HG03354 (cell line): ENCODE measurements around the gene CAPS.
"Not testable (repeated sequence)": the region's sequence is repeated elsewhere in the genome, so short reads cannot be mapped to it uniquely, and the experiment has no call there.

Experiments
- ATAC-seq: cut with Tn5 transposase; IDR thresholded peaks from one replicate; pipeline ENCODE4 v1.9.1; 2021; ENCODE audit warnings: mild to moderate bottlenecking; ENCODE audit not compliant: unreplicated experiment, poor library complexity, severe bottlenecking

Gene CAPS

GRCh38 chr19:5951338-5951861 is 37.3 kb downstream of the CAPS start:
- ATAC-seq = no peak

- ATAC-seq = no peak
Measured at GRCh38 chr19:5952193-5953029, 38.4 kb downstream of the CAPS start.

DNA sequence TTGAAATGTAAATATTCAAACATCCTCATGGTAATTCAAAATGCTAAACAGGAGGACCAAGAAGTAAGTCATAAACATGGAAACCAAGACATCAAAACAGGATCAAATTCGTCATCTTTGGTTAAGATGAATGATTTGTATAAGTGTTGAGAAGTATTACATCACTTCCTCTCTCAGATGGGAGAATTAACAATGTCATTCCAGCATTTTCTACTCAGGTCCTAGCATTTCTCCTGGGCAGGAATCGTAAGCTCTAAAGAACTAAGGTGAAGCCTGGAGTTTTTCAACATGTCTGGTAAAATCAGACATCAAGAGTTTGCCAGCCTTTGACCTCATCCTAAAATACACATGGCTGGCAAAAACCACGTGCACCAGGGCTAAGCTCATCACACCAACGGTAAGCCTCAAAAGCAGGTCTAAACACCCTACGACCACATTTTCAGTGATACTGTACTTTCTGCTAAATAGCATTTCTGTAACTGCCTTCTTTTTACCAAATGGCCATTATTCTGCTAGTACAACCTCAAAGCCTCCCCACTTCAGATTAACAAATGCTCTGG is 39.1 kb downstream of the CAPS start:
- no peak for ATAC-seq

DNA sequence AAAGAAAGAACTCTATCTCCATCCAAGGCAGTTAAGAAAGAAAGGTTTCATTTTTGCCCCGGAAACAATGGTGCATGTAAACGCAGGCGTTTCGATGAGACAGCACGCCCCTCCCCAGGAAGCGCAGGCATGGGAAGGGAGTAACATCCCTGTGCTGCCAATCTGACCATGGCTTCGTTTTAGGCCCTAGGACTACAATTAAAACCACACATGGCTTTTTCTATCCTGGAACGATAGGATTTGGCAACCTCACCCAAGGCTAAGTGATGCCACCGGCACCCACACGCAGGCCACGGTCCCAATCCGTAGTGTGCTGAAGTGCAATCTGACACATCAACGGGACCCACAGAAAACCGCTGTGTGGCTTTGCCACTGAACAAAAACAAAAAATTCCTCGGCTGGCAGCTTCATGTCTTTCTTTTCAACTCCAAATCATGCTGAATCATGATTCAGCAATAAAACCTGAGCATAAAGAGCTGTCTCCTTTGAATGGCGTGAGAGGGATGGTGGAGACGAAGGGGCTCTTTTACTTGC is 39.7 kb downstream of the CAPS start:
- ATAC-seq = no peak

DNA sequence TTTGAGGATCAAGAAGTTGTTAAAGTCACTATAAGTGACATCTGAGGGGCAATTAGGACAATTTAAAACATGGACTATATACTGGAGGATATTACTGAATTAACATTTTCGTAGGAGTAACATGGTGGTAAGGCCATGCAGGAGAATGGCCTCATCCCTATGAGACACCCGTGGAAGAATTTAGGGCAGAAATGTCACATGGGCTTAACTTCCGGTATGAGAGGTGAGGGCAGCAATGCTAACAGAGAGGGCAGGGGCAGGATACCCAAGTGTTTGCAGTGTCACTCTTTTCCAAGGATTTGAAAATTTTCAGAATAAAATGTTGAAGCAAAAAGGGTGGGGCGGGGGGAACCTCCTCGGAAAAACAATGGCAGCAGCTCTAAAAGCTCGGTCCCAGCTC is 40.2 kb downstream of the CAPS start:
- ATAC-seq = no peak

- no peak for ATAC-seq
Measured at GRCh38 chr19:5955636-5955935, 41.5 kb downstream of the CAPS start.

- ATAC-seq = no peak
Measured at GRCh38 chr19:5956323-5956722, 42.3 kb downstream of the CAPS start.

GRCh38 chr19:5956728-5957127 is 42.7 kb downstream of the CAPS start:
- no peak for ATAC-seq

DNA sequence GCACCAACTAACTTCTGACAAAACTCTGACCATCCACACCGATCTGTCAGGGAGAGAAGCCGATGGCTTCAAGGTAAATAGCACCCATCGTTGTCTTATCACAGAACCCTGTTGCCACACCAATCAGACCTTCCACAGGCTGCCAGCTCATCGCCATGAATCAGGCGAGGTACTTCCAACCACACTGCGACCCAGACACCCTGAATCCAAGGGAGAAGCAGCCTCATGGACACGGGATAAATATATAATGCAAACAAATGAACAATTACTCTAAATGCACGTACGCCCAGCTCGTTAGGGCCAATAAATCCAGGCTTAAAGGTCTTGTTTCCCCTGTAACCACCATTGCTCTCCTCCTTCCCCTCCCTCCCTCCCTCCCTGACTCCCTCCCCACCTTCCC is 43.1 kb downstream of the CAPS start:
- no peak for ATAC-seq

GRCh38 chr19:5958074-5958850 is 44.2 kb downstream of the CAPS start:
- no peak for ATAC-seq

GRCh38 chr19:5958851-5959122 is 44.7 kb downstream of the CAPS start:
- no peak for ATAC-seq

GRCh38 chr19:5959260-5960004 is 45.4 kb downstream of the CAPS start:
- no peak for ATAC-seq

DNA sequence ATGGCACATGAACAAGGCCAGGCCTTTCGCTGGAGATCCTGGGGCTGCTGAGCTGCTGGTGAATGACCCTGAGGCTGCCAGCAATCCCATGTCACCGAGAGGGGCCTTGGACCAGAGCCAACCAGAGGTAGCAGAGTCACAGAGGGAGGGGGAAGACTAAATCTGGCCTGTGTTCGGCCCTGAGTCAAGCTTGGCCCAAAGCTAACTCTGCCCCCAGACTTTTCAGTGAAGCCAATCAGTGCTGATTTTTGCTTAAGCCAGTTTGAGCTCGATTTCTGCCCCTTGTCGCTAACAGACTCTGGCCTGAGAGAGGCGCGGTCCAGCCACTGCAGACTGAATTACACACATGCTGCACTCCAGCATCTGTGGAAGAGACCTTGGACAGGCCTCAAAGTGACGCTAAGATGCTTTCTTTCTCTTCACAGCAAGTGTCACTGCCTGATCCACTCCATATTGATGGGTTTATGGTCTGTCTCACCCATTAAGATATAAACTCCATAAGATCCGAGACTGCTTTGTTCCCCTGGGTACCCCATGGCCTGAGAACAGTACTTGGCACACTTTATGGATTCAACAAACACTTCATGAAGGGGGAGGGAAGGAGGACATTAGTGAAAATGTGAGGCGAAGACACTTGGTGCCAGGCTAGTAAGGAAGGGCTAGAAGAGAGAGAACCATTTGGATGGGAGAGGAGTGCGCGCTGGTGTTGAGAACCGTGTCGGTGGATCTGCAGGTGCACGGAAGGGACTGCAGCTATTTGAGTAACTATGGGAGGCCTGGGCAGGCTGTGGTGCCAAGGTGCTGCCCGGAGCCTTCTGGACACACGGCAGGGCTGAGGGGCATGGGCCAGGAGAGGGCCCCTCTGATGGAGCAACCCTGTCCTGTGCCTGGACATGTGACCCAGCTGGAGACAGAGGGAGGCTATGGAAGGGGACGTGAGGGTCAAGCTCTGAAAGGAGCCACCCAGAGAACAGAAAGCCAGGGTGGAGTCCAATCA is 46.2 kb downstream of the CAPS start:
- no peak for ATAC-seq

GRCh38 chr19:5961641-5961968 is 47.6 kb downstream of the CAPS start:
- ATAC-seq = not testable (repeated sequence)

DNA sequence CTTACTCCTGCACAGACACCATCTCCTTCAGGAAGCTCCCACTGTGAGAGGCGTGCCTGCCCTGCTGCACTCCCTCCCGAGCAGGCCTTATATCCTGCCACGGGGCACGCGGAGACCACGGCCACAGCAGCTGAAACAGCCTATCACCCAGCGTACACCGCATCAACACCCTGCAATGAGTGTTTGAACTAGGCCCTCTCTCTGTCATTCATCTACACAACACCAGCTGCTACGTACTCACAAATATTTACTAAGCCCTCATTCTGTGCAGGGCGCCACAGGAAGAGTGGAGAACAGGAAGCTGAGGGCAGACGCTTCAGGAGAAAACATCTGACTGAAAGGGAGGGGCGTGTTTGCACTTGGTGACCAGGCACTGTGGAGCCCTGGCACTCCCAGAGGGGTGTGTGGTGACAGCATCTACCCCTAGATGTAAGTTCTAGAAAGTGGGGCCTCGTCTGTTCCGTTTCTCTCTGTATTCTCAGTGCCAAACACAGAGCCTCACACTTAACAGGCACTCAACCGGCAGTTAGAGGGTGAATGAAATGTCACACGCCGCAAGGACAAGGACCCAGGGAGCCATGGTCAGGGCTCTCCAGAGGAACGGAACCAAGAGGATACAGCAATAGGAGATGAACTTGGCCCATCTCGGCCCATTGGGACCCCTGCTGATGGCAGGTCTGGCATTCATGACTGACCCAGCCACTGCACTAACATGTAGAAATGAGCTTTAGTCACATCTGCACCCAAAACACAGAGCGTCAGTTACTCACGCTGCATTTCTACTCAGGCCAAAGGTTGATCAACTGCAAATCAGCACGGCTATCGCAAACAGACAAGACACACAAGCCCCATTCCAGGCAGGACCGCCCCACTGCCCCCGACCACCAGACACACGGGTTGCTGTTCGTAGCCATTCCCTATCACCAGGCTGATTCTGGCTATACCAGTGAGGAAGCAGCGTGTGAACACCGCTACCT is 48.2 kb downstream of the CAPS start:
- ATAC-seq = peak; percentile 62

DNA sequence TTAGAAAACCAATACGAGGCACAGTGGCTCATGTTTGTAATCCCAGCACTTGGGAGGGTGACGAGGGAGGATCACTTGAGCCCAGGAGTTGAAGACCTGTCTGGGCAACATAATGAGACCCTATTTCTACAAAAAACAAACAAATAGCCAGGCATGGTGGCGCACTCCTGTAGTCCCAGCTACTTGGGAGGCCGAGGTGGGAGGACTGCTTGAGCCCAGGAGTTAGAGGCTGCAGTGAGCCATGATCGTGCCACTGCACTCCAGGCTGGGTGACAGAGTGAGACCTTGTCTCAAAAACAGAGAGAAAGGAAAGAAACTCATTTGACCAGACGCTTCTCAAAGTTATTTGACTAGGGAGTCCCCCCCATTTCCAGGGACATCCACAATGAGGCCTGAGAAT is 49.2 kb downstream of the CAPS start:
- not testable (repeated sequence) for ATAC-seq

DNA sequence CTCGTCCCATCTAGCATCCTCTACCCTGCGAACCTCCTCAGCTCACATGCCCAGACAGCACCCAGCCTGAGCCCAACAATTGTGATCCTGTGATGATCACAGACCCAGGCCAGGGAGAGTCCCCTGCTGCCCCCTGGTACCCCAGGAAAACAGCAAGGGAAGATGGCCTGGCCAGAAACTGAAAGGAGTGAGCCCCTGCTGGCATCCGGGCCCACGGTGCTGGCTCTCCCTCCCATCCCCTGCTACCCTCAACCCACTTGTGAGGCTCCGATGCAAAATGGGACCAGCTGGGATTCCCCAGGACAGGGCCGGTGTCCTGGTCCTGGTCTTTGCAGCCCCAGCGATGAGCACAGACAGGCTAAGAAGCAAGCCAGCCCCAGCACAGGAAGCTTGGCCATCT is 49.8 kb downstream of the CAPS start:
- ATAC-seq = no peak
